B cell (primary cell): ENCODE results near the gene AQP6.

ENCODE experiments used
- EZH2 ChIP-seq: IDR thresholded peaks from 2 replicates; pipeline ENCODE4 v1.6.1; 2012; ENCODE audit warnings: borderline replicate concordance, low read depth, mild to moderate bottlenecking, moderate library complexity, low read length; ENCODE audit not compliant: insufficient read depth, poor library complexity, severe bottlenecking
- TF ChIP-seq, protein P1 (sequence below): fragments of 200-600 bp; IDR thresholded peaks from one replicate; pipeline ENCODE4 v1.8.0; 2022; ENCODE audit warnings: antibody characterized with exemption, mild to moderate bottlenecking

DNA sequence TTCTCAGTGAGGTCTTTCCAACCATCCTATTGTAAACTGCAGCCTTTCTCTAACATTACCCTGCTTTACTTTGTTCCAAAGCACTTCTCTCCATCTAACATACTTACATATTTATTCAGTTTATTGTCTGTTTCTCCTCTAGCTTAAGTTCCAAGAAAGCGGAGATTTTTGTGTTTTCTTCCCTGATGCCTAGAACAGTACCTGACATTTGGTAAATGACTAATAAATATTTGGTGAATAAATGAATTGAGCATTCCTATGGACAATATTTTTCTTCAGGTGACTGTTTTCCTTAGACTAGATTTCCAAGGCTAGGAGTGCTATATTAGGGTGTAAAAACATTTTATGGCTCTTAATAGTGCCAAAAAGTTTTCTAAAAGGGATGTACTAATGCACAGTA is 50.2 kb downstream of the AQP6 start:
- TF ChIP-seq, protein P1, sequence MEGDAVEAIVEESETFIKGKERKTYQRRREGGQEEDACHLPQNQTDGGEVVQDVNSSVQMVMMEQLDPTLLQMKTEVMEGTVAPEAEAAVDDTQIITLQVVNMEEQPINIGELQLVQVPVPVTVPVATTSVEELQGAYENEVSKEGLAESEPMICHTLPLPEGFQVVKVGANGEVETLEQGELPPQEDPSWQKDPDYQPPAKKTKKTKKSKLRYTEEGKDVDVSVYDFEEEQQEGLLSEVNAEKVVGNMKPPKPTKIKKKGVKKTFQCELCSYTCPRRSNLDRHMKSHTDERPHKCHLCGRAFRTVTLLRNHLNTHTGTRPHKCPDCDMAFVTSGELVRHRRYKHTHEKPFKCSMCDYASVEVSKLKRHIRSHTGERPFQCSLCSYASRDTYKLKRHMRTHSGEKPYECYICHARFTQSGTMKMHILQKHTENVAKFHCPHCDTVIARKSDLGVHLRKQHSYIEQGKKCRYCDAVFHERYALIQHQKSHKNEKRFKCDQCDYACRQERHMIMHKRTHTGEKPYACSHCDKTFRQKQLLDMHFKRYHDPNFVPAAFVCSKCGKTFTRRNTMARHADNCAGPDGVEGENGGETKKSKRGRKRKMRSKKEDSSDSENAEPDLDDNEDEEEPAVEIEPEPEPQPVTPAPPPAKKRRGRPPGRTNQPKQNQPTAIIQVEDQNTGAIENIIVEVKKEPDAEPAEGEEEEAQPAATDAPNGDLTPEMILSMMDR, result no peak
- no peak for TF ChIP-seq EZH2
